ENCODE data around the gene MRPS27.

- no peak for TF ChIP-seq POLR2A (IDR thresholded peaks at IDR 0.05)
- TF ChIP-seq CTCF (IDR thresholded peaks at IDR 0.05) = no peak
Measured at GRCh38 chr5:72284559-72285423, 35.2 kb downstream of the MRPS27 start.

Data from Peyer's patch (tissue), 4 donors.